ENCODE data around the gene AKAP13.

AKAP13 gene

GRCh38 chr15:85760049-85760448 lies 379.6 kb downstream of the AKAP13 start:
- no peak for DNase-seq (ENCODE audit: low read depth, low spot score)
- in situ Hi-C loops (cut with HindIII; ENCODE audit: low sequenced_read_pairs) = no loop called here
- no peak for TF ChIP-seq CTCF (IDR thresholded peaks at IDR 0.05; ENCODE audit: low read depth, low read length)
- H3K4me3 ChIP-seq (ENCODE audit: low read depth, low read length) = no peak overlapping the region

GRCh38 chr15:85760531-85761371 lies 380.3 kb downstream of the AKAP13 start:
- in situ Hi-C loops (cut with HindIII; ENCODE audit: low sequenced_read_pairs) = no loop called here
- H3K4me3 ChIP-seq (ENCODE audit: low read depth, low read length) = no peak overlapping the region
- DNase-seq (ENCODE audit: low read depth, low spot score) = no peak
- peak; percentile 39 for TF ChIP-seq CTCF (IDR thresholded peaks at IDR 0.05; ENCODE audit: low read depth, low read length)

- TF ChIP-seq CTCF (IDR thresholded peaks at IDR 0.05; ENCODE audit: low read depth, low read length) = no peak
- in situ Hi-C loops (cut with HindIII; ENCODE audit: low sequenced_read_pairs) = no loop called here
- DNase-seq (ENCODE audit: low read depth, low spot score) = peak; percentile 71
- H3K4me3 ChIP-seq (ENCODE audit: low read depth, low read length) = no peak overlapping the region
Observed at GRCh38 chr15:85761635-85762034, 381.2 kb downstream of the AKAP13 start.

GRCh38 chr15:85762039-85762755 lies 381.8 kb downstream of the AKAP13 start:
- in situ Hi-C loops (cut with HindIII; ENCODE audit: low sequenced_read_pairs) = no loop called here
- H3K4me3 ChIP-seq (ENCODE audit: low read depth, low read length) = no peak overlapping the region
- no peak for DNase-seq (ENCODE audit: low read depth, low spot score)
- no peak for TF ChIP-seq CTCF (IDR thresholded peaks at IDR 0.05; ENCODE audit: low read depth, low read length)

GRCh38 chr15:85762756-85763127 lies 382.3 kb downstream of the AKAP13 start:
- H3K4me3 ChIP-seq (ENCODE audit: low read depth, low read length) = no peak overlapping the region
- in situ Hi-C loops (cut with HindIII; ENCODE audit: low sequenced_read_pairs) = no loop called here
- TF ChIP-seq CTCF (IDR thresholded peaks at IDR 0.05; ENCODE audit: low read depth, low read length) = no peak
- no peak for DNase-seq (ENCODE audit: low read depth, low spot score)

GRCh38 chr15:85763157-85763556 lies 382.8 kb downstream of the AKAP13 start:
- no peak for TF ChIP-seq CTCF (IDR thresholded peaks at IDR 0.05; ENCODE audit: low read depth, low read length)
- H3K4me3 ChIP-seq (ENCODE audit: low read depth, low read length) = no peak overlapping the region
- in situ Hi-C loops (cut with HindIII; ENCODE audit: low sequenced_read_pairs) = no loop called here
- DNase-seq (ENCODE audit: low read depth, low spot score) = no peak
